SK-N-SH treated with all-trans-retinoic acid at 6 μM for 48 hours (cell line): ENCODE results near the gene RBPMS2.

ENCODE experiments used
- ATAC-seq: fragments of 200-7000 bp; cut with Tn5 transposase; 3 replicates; pipeline ENCODE4 v1.9.1; 2020; ENCODE audit warnings: mild to moderate bottlenecking, moderate library complexity
- ARNTL ChIP-seq: fragments of 450-650 bp; formaldehyde crosslinking; IDR thresholded peaks from 2 replicates; pipeline ENCODE4 v1.5.0; 2020; ENCODE audit warnings: low read depth, mild to moderate bottlenecking, moderate library complexity, borderline replicate concordance
- BACH2 ChIP-seq: fragments of 250-450 bp; sonication (Bioruptor Pico); IDR thresholded peaks from 2 replicates; pipeline ENCODE4 v1.9.0; 2021; ENCODE audit warnings: mild to moderate bottlenecking, borderline replicate concordance
- CSDC2 ChIP-seq: fragments of 250-450 bp; sonication (Bioruptor Pico); IDR thresholded peaks from 2 replicates; pipeline ENCODE4 v1.5.0; 2020; ENCODE audit warnings: mild to moderate bottlenecking, moderate library complexity
- ESRRG ChIP-seq: fragments of 250-450 bp; sonication (Bioruptor Pico); IDR thresholded peaks from 2 replicates; pipeline ENCODE4 v1.6.1; 2021; ENCODE audit warnings: mild to moderate bottlenecking
- GLIS3 ChIP-seq: fragments of 250-450 bp; sonication (Bioruptor Pico); IDR thresholded peaks from 2 replicates; pipeline ENCODE4 v1.5.0; 2020; ENCODE audit warnings: mild to moderate bottlenecking, moderate library complexity
- ISL1 ChIP-seq: fragments of 250-450 bp; sonication (Bioruptor Pico); IDR thresholded peaks from 2 replicates; pipeline ENCODE4 v2.1.2; 2022; ENCODE audit warnings: mild to moderate bottlenecking, moderate library complexity
- OSR1 ChIP-seq: fragments of 250-450 bp; sonication (Bioruptor Pico); IDR thresholded peaks from 2 replicates; pipeline ENCODE4 v1.8.0; 2022; ENCODE audit warnings: moderate library complexity, mild to moderate bottlenecking, inconsistent platforms
- POU6F1 ChIP-seq: fragments of 250-450 bp; sonication (Bioruptor Pico); IDR thresholded peaks from 2 replicates; pipeline ENCODE4 v1.8.0; 2021; ENCODE audit warnings: low read depth, mild to moderate bottlenecking, moderate library complexity, borderline replicate concordance
- RARB ChIP-seq: fragments of 250-450 bp; sonication (Bioruptor Pico); IDR thresholded peaks from 2 replicates; pipeline ENCODE4 v1.8.0; 2021; ENCODE audit warnings: mild to moderate bottlenecking, moderate library complexity
- SNAI2 ChIP-seq: fragments of 250-450 bp; sonication (Bioruptor Pico); IDR thresholded peaks from 2 replicates; pipeline ENCODE4 v1.5.0; 2020; ENCODE audit warnings: mild to moderate bottlenecking, moderate library complexity
- TCF4 ChIP-seq: fragments of 250-450 bp; sonication (Bioruptor Pico); IDR thresholded peaks from 2 replicates; pipeline ENCODE4 v1.8.0; 2021; ENCODE audit warnings: mild to moderate bottlenecking, moderate library complexity, borderline replicate concordance
- TOX ChIP-seq: fragments of 250-450 bp; sonication (Bioruptor Pico); IDR thresholded peaks from 2 replicates; pipeline ENCODE4 v1.8.0; 2021; ENCODE audit warnings: mild to moderate bottlenecking, moderate library complexity, borderline replicate concordance
- ZC3H10 ChIP-seq: fragments of 250-450 bp; sonication (Bioruptor Pico); IDR thresholded peaks from 2 replicates; pipeline ENCODE4 v1.5.1; 2021; ENCODE audit warnings: mild to moderate bottlenecking, moderate library complexity
- ZFP3 ChIP-seq: fragments of 250-450 bp; sonication (Bioruptor Pico); IDR thresholded peaks from 2 replicates; pipeline ENCODE4 v1.5.0; 2020; ENCODE audit warnings: mild to moderate bottlenecking, moderate library complexity
- ZFP30 ChIP-seq: fragments of 450-650 bp; formaldehyde crosslinking; IDR thresholded peaks from 2 replicates; pipeline ENCODE4 v1.5.0; 2022; ENCODE audit warnings: mild to moderate bottlenecking, moderate library complexity
- ZNF565 ChIP-seq: fragments of 450-650 bp; formaldehyde crosslinking; conservative IDR thresholded peaks from 2 replicates; pipeline ENCODE4 v1.5.0; 2020; ENCODE audit warnings: low read depth, mild to moderate bottlenecking, moderate library complexity
- ZNF8 ChIP-seq: fragments of 450-650 bp; formaldehyde crosslinking; IDR thresholded peaks from 2 replicates; pipeline ENCODE4 v1.5.0; 2020; ENCODE audit warnings: mild to moderate bottlenecking, moderate library complexity
- TF ChIP-seq, protein P1 (sequence below): fragments of 250-450 bp; sonication (Bioruptor Pico); IDR thresholded peaks from 2 replicates; pipeline ENCODE4 v1.8.0; 2020; ENCODE audit warnings: mild to moderate bottlenecking, moderate library complexity, borderline replicate concordance
- TF ChIP-seq, protein P2 (sequence below): fragments of 250-450 bp; sonication (Bioruptor Pico); IDR thresholded peaks from 2 replicates; pipeline ENCODE4 v1.5.0; 2020; ENCODE audit warnings: mild to moderate bottlenecking, moderate library complexity

Gene RBPMS2

DNA sequence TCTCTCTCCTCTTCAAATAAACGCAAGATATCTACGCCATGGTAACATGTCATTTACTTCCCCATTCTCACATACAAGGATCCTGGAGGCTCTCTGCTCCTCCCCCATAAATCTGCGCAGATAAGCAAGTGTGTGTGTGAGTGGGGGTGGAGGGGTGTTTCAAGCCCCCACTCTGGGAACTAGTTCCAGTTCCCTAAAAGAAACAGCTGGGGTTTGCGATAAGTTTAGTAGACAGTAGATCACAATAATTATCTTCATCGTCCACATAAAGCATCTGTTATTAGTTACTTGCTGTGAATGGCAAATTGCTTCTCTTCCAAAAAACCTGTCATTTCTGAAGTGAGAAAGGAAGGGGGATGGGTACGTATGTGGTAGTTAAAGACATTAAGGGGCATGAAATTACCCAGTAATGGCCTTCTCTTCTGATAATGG lies 79.8 kb downstream of the RBPMS2 start:
- ATAC-seq = no peak
- TF ChIP-seq TCF4 = peak; percentile 62; the same call in 1 of the 2 replicates
- TF ChIP-seq ZNF8 (CRISPR knock-in tag) = no peak

DNA sequence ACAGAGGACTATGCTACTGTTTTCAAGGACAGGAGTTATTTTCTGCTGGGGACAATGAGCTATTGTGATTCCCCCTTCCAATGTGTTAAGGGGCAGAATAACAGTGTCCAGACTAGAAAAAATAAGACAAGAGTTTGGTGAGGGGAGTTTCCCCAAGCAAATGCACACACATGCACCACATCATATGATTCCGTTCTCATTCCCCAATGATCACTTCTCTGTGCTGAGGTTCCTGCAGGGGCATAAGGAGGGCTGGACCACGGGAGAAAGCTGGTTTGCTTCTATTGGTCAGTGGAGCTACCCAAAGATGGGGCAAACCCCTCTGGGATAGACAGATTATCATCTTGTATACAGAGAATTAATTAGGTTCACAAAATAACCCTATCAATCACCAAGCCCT lies 80.6 kb downstream of the RBPMS2 start:
- no peak for ATAC-seq
- no peak for TF ChIP-seq BACH2 (CRISPR knock-in tag)
- no peak for TF ChIP-seq RARB (CRISPR knock-in tag)
- TF ChIP-seq ZC3H10 (CRISPR knock-in tag) = no peak
- TF ChIP-seq ISL1 = no peak
- no peak for TF ChIP-seq SNAI2 (CRISPR knock-in tag)
- TF ChIP-seq ZFP3 = no peak
- no peak for TF ChIP-seq TOX (CRISPR knock-in tag)
- no peak for TF ChIP-seq ESRRG (CRISPR knock-in tag)
- TF ChIP-seq ZNF565 (CRISPR knock-in tag) = no peak

DNA sequence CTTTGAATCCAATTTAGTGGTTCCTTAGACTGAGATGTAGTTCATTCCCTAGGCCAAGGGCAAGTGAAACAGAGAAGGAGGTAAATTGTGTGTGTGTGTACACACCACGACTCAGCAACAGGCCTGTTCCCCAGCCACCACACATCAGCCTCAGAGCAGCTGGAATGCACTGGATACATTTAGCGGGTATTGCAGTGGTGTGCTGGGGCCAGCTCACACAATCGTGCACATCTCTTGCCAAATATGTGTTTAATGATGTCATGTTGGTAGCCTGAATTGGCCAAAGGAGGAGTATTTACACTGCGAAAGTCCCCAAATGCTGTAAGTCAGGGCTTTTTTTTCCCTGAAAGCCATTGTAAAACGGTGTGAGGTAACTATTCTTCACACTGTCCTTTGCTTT lies 82.3 kb downstream of the RBPMS2 start:
- peak; percentile 61 for ATAC-seq
- no peak for TF ChIP-seq ESRRG (CRISPR knock-in tag)
- TF ChIP-seq ZNF8 (CRISPR knock-in tag) = no peak
- no peak for TF ChIP-seq TOX (CRISPR knock-in tag)
- TF ChIP-seq BACH2 (CRISPR knock-in tag) = no peak
- TF ChIP-seq, protein P1, sequence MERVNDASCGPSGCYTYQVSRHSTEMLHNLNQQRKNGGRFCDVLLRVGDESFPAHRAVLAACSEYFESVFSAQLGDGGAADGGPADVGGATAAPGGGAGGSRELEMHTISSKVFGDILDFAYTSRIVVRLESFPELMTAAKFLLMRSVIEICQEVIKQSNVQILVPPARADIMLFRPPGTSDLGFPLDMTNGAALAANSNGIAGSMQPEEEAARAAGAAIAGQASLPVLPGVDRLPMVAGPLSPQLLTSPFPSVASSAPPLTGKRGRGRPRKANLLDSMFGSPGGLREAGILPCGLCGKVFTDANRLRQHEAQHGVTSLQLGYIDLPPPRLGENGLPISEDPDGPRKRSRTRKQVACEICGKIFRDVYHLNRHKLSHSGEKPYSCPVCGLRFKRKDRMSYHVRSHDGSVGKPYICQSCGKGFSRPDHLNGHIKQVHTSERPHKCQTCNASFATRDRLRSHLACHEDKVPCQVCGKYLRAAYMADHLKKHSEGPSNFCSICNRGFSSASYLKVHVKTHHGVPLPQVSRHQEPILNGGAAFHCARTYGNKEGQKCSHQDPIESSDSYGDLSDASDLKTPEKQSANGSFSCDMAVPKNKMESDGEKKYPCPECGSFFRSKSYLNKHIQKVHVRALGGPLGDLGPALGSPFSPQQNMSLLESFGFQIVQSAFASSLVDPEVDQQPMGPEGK (CRISPR knock-in tag) = no peak
- TF ChIP-seq POU6F1 (CRISPR knock-in tag) = no peak
- no peak for TF ChIP-seq GLIS3
- TF ChIP-seq ZNF565 (CRISPR knock-in tag) = no peak
- no peak for TF ChIP-seq ZFP30 (CRISPR knock-in tag)
- TF ChIP-seq ARNTL = no peak
- TF ChIP-seq ISL1 = no peak
- no peak for TF ChIP-seq ZC3H10 (CRISPR knock-in tag)
- no peak for TF ChIP-seq ZFP3
- TF ChIP-seq OSR1 = no peak
- no peak for TF ChIP-seq CSDC2 (CRISPR knock-in tag)
- TF ChIP-seq TCF4 = no peak
- TF ChIP-seq, protein P2, sequence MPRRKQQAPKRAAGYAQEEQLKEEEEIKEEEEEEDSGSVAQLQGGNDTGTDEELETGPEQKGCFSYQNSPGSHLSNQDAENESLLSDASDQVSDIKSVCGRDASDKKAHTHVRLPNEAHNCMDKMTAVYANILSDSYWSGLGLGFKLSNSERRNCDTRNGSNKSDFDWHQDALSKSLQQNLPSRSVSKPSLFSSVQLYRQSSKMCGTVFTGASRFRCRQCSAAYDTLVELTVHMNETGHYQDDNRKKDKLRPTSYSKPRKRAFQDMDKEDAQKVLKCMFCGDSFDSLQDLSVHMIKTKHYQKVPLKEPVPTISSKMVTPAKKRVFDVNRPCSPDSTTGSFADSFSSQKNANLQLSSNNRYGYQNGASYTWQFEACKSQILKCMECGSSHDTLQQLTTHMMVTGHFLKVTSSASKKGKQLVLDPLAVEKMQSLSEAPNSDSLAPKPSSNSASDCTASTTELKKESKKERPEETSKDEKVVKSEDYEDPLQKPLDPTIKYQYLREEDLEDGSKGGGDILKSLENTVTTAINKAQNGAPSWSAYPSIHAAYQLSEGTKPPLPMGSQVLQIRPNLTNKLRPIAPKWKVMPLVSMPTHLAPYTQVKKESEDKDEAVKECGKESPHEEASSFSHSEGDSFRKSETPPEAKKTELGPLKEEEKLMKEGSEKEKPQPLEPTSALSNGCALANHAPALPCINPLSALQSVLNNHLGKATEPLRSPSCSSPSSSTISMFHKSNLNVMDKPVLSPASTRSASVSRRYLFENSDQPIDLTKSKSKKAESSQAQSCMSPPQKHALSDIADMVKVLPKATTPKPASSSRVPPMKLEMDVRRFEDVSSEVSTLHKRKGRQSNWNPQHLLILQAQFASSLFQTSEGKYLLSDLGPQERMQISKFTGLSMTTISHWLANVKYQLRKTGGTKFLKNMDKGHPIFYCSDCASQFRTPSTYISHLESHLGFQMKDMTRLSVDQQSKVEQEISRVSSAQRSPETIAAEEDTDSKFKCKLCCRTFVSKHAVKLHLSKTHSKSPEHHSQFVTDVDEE (CRISPR knock-in tag) = no peak

DNA sequence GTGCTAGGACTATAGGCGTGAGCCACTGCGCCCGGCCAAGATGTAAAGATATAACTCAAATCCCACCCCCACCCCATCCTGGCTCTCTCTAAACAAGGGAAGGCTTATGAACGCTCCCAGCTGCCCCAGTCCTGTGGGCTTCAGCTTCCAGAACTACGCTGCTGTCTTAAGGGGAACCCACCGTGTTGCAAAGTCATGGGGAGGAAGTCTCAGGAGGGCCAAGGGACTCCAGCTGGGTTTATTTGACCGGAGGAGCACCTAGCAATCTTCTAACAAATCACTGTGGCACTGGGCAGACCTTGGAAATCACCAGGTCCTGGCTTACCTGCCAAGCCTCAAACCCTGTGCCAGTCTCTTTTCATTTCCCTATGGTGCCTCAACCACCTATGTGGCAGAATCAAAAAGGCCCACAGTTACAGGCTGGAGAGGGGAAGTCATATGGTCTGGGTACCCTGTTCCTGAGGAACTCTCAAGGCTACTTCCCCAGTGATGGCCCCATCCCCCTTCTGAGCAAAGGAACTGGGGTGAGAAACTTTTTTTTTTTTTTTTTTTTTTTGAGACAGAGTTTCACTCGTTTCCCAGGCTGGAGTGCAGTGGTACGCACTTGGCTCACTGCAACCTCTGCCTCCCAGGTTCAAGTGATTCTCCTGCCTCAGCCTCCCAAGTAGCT lies 83.4 kb downstream of the RBPMS2 start:
- no peak for TF ChIP-seq POU6F1 (CRISPR knock-in tag)
- no peak for TF ChIP-seq ISL1
- TF ChIP-seq ZFP30 (CRISPR knock-in tag) = no peak
- TF ChIP-seq GLIS3 = no peak

More for the DNA sequence above, 83.4 kb downstream of the RBPMS2 start:
- ATAC-seq = no peak
